HEK293 (cell line): ENCODE measurements around the gene PSMC3.

Experiments used
- CTCF ChIA-PET: fragments of 350-600 bp; formaldehyde crosslinking; extraction: SDS; loops from one replicate; lab custom pipeline; 2021; ENCODE audit warnings: antibody characterized with exemption; lab: Yijun Ruan, JAX
- POLR2A ChIA-PET: fragments of 300-600 bp; formaldehyde crosslinking; extraction: SDS; loops from one replicate; lab custom pipeline; 2020; ENCODE audit warnings: antibody characterized with exemption, inconsistent platforms; lab: Yijun Ruan, JAX
- H3K27ac ChIP-seq: fragments of 200-500 bp; sonication (Bioruptor generic); 2 replicates; pipeline ENCODE4 v1.5.1; 2014; ENCODE audit warnings: low read depth, low read length, control low read depth, inconsistent platforms; ENCODE audit errors: extremely low read depth
- H3K36me3 ChIP-seq, 2 experiments: fragments of 200-500 bp in 1 of 2; sonication (Bioruptor generic) in 1 of 2; 1 replicate in 1 of 2; 2 replicates in 1 of 2; pipeline ENCODE4 v1.5.1; 2014 to 2017; ENCODE audit warnings: inconsistent platforms in 2 of 2, low read length in 2 of 2; ENCODE audit not compliant: control insufficient read depth in 2 of 2, insufficient read depth in 1 of 2
- H3K4me1 ChIP-seq: fragments of 200-500 bp; sonication (Bioruptor generic); 2 replicates; pipeline ENCODE4 v1.5.1; 2014; ENCODE audit warnings: mild to moderate bottlenecking, low read length, inconsistent platforms; ENCODE audit not compliant: control insufficient read depth, insufficient read depth
- H3K4me3 ChIP-seq: 2 replicates; pipeline ENCODE4 v1.5.1; 2011; ENCODE audit warnings: low read depth, mild to moderate bottlenecking, control low read depth, low read length, moderate library complexity
- H3K9me3 ChIP-seq: fragments of 200-500 bp; sonication (Bioruptor generic); 2 replicates; pipeline ENCODE4 v1.5.1; 2014; ENCODE audit warnings: low read depth, low read length, inconsistent platforms; ENCODE audit not compliant: control insufficient read depth, insufficient read depth
- GFI1B ChIP-seq: fragments of 450-650 bp; formaldehyde crosslinking; IDR thresholded peaks from 2 replicates; pipeline ENCODE4 v1.5.1; 2016; ENCODE audit warnings: missing biosample characterization, missing genetic modification characterization
- GLI2 ChIP-seq: fragments of 450-650 bp; formaldehyde crosslinking; IDR thresholded peaks from 2 replicates; pipeline ENCODE4; 2017; ENCODE audit warnings: missing biosample characterization, missing genetic modification characterization, low read depth, borderline replicate concordance
- GLIS2 ChIP-seq: fragments of 450-650 bp; formaldehyde crosslinking; IDR thresholded peaks from 2 replicates; pipeline ENCODE4 v1.5.1; 2016; ENCODE audit warnings: missing biosample characterization, missing genetic modification characterization
- HOXC10 ChIP-seq: sonication (generic); formaldehyde crosslinking; IDR thresholded peaks from 2 replicates; pipeline ENCODE4 v1.8.1; 2023; ENCODE audit warnings: mild to moderate bottlenecking, missing genetic modification reagents
- KLF1 ChIP-seq: fragments of 450-650 bp; formaldehyde crosslinking; IDR thresholded peaks from 2 replicates; pipeline ENCODE4 v1.5.1; 2016; ENCODE audit warnings: missing biosample characterization, missing genetic modification characterization
- MZF1 ChIP-seq: fragments of 450-650 bp; formaldehyde crosslinking; IDR thresholded peaks from 2 replicates; pipeline ENCODE4 v1.5.1; 2017; ENCODE audit warnings: missing biosample characterization, missing genetic modification characterization, borderline replicate concordance
- REPIN1 ChIP-seq: fragments of 450-650 bp; formaldehyde crosslinking; IDR thresholded peaks from 2 replicates; pipeline ENCODE4 v1.5.1; 2017; ENCODE audit warnings: missing biosample characterization, missing genetic modification characterization, low read depth
- ZBTB44 ChIP-seq: fragments of 450-650 bp; IDR thresholded peaks from 2 replicates; pipeline ENCODE4 v1.5.1; 2018; ENCODE audit warnings: missing biosample characterization, mild to moderate bottlenecking, missing genetic modification characterization
- ZFP3 ChIP-seq: fragments of 450-650 bp; formaldehyde crosslinking; IDR thresholded peaks from 2 replicates; pipeline ENCODE4 v1.5.1; 2016; ENCODE audit warnings: low read depth, missing biosample characterization, missing genetic modification characterization
- ZNF248 ChIP-seq: fragments of 450-650 bp; formaldehyde crosslinking; IDR thresholded peaks from 2 replicates; pipeline ENCODE4 v1.5.1; 2017; ENCODE audit warnings: missing biosample characterization, missing genetic modification characterization
- ZNF416 ChIP-seq: fragments of 450-650 bp; formaldehyde crosslinking; IDR thresholded peaks from 2 replicates; pipeline ENCODE4 v1.5.1; 2016; ENCODE audit warnings: missing biosample characterization, missing genetic modification characterization
- ZNF510 ChIP-seq: fragments of 450-650 bp; formaldehyde crosslinking; IDR thresholded peaks from 2 replicates; pipeline ENCODE4 v1.5.1; 2018; ENCODE audit warnings: mild to moderate bottlenecking, missing genetic modification characterization, missing biosample characterization; ENCODE audit not compliant: insufficient replicate concordance
- ZNF639 ChIP-seq: fragments of 450-650 bp; formaldehyde crosslinking; IDR thresholded peaks from 2 replicates; pipeline ENCODE4 v1.5.1; 2016; ENCODE audit warnings: missing biosample characterization, missing genetic modification characterization
- TF ChIP-seq, protein P1 (sequence below): fragments of 450-650 bp; formaldehyde crosslinking; IDR thresholded peaks from 2 replicates; pipeline ENCODE4 v1.5.1; 2016; ENCODE audit warnings: missing biosample characterization, missing genetic modification characterization, borderline replicate concordance
- TF ChIP-seq, protein P2 (sequence below): fragments of 450-650 bp; formaldehyde crosslinking; IDR thresholded peaks from 2 replicates; pipeline ENCODE4 v1.5.1; 2016; ENCODE audit warnings: missing biosample characterization, missing genetic modification characterization

The PSMC3 gene

GRCh38 chr11:47396049-47396320 is 30.3 kb downstream of the PSMC3 start (continued):
- TF ChIP-seq, protein P1, sequence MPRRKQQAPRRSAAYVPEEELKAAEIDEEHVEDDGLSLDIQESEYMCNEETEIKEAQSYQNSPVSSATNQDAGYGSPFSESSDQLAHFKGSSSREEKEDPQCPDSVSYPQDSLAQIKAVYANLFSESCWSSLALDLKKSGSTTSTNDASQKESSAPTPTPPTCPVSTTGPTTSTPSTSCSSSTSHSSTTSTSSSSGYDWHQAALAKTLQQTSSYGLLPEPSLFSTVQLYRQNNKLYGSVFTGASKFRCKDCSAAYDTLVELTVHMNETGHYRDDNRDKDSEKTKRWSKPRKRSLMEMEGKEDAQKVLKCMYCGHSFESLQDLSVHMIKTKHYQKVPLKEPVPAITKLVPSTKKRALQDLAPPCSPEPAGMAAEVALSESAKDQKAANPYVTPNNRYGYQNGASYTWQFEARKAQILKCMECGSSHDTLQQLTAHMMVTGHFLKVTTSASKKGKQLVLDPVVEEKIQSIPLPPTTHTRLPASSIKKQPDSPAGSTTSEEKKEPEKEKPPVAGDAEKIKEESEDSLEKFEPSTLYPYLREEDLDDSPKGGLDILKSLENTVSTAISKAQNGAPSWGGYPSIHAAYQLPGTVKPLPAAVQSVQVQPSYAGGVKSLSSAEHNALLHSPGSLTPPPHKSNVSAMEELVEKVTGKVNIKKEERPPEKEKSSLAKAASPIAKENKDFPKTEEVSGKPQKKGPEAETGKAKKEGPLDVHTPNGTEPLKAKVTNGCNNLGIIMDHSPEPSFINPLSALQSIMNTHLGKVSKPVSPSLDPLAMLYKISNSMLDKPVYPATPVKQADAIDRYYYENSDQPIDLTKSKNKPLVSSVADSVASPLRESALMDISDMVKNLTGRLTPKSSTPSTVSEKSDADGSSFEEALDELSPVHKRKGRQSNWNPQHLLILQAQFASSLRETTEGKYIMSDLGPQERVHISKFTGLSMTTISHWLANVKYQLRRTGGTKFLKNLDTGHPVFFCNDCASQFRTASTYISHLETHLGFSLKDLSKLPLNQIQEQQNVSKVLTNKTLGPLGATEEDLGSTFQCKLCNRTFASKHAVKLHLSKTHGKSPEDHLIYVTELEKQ (tag by site-specific recombination) = no peak
- no peak for TF ChIP-seq ZNF416 (tag by site-specific recombination)
- TF ChIP-seq GFI1B (tag by site-specific recombination) = no peak
- TF ChIP-seq, protein P2, sequence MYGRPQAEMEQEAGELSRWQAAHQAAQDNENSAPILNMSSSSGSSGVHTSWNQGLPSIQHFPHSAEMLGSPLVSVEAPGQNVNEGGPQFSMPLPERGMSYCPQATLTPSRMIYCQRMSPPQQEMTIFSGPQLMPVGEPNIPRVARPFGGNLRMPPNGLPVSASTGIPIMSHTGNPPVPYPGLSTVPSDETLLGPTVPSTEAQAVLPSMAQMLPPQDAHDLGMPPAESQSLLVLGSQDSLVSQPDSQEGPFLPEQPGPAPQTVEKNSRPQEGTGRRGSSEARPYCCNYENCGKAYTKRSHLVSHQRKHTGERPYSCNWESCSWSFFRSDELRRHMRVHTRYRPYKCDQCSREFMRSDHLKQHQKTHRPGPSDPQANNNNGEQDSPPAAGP (tag by site-specific recombination) = no peak
- no peak for TF ChIP-seq HOXC10
- TF ChIP-seq KLF1 (tag by site-specific recombination) = no peak
- TF ChIP-seq REPIN1 (tag by site-specific recombination) = no peak
- TF ChIP-seq ZNF510 (tag by site-specific recombination) = no peak
- TF ChIP-seq ZNF639 (tag by site-specific recombination) = no peak
- TF ChIP-seq ZBTB44 = no peak
- no peak for TF ChIP-seq ZFP3
- no peak for TF ChIP-seq ZNF248
- no peak for TF ChIP-seq MZF1

DNA sequence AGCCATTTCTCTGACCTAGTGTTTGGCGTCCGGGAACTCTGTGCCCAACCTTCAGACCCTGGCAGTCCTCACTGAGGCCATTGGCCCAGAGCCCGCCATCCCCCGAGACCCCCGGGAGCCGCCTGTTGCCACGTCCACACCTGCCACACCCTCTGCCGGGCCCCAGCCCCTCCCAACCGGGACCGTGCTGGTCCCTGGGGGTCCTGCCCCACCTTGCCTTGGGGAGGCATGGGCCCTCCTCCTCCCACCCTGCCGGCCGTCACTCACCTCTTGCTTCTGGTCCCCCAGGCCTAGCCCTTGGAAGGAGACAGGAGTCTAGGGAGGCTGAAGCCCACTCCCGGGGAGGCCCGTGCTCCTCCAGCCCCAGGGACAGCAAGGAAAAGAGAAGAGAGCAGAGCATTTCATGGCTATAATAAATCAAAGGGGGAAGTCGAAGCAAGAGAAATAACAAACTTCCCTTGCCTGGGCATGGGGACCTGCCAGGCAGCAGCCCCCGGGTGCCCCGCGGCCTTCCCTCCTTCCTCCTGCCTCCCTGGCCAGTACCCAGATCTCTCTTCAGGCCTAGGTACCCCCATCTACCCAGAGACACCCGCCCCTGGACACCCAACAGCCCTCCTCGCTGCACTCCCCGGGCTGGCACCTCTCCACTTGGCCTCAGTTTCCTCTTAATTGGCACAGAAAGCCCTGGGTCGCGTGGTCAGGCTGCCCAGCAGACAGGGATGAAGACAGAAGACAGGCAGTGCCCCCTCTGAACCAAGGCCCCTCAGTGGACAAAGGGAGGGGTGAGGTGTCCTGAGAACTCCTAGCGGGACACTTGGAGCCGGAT is 30.8 kb downstream of the PSMC3 start:
- no peak overlapping the region for H3K27ac ChIP-seq
- H3K36me3 ChIP-seq = no peaks in the 10 kb centered on the region
- POLR2A ChIA-PET = no interaction called here
- H3K4me1 ChIP-seq = no peaks in the 10 kb centered on the region
- H3K4me3 ChIP-seq = no peak overlapping the region
- CTCF ChIA-PET = no interaction called here
- 0 out of 2 replicates have a peak, but pooled peaks have one; percentile 9 for TF ChIP-seq GLIS2
- TF ChIP-seq GLI2 (tag by site-specific recombination) = no peak
- H3K9me3 ChIP-seq = no peaks in the 10 kb centered on the region
